Measurements from ENCODE around the gene ACAA1.
A peak's percentile ranks its signal among the peaks of the same experiment; 100 is the strongest.
"Not testable (repeated sequence)": the region's sequence is repeated elsewhere in the genome, so short reads cannot be mapped to it uniquely, and the experiment has no call there.

Gene ACAA1

DNA sequence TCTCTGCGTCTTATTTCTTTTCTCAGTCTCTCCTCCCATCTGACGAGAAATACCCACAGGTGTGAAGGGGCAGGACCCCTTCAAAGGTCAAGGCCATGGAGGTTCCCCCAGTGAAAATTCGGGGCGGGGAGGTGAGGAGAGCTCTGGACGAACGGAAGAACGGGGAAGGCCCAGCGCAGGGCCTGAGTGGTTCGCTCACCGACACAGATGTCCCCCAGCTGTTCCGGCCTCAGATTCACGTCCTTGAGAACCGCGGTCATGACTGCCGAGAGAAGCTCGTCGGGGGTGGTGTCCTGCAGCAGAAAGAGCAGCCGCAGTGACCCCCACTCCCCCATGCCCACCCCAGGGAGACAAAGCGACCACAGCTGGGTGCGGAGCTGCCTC lies 542 bp downstream of the ACAA1 start:
- Histone ChIP-seq H3K79me1 (ENCODE audit: low read length) (peaks cover 10% of the 10 kb centered on the region), H3K27ac (ENCODE audit: low read depth, low read length) (peak overlapping the region; percentile 36), H3K27me3 (ENCODE audit: insufficient read depth, low read length, poor library complexity) (no peaks in the 10 kb centered on the region), H3K4me2 (ENCODE audit: low read length) (peak overlapping the region; percentile 83), H3K36me3 (ENCODE audit: control insufficient read depth, insufficient read depth, low read length) (peaks cover 2% of the 10 kb centered on the region), H2BK5ac (ENCODE audit: low read length) (no peak overlapping the region), H3K4ac (ENCODE audit: low read depth, low read length) (peak overlapping the region; percentile 38), H3K4me1 (ENCODE audit: control insufficient read depth, low read depth, low read length) (peaks cover 8% of the 10 kb centered on the region), H3K4me3 (ENCODE audit: low read length) (peak overlapping the region; percentile 90), H3K23ac (ENCODE audit: low read length) (peak overlapping the region; percentile 36), H2BK15ac (replicated peaks; ENCODE audit: low read depth) (no peak overlapping the region), H3K56ac (ENCODE audit: low read length) (peak overlapping the region; percentile 97), H3K18ac (ENCODE audit: low read length) (peak overlapping the region; percentile 70), H4K8ac (ENCODE audit: low read depth, low read length) (no peak overlapping the region), H3K9ac (ENCODE audit: low read length) (peak overlapping the region; percentile 95), H3K79me2 (ENCODE audit: control insufficient read depth, insufficient read depth, low read length) (peaks cover 7% of the 10 kb centered on the region), H2AK5ac (ENCODE audit: low read length) (no peak overlapping the region), H2BK120ac (ENCODE audit: low read depth, low read length) (no peak overlapping the region), H4K5ac (ENCODE audit: low read length) (no peak overlapping the region)
- WGBS (ENCODE audit: extremely low coverage, insufficient coverage, low lambda C conversion rate), result no CpG with 5 or more reads among the region's 20 CpGs
- DNase-seq, result peak; percentile 54

GRCh38 chr3:38135621-38136277 lies 1.2 kb downstream of the ACAA1 start:
- H2BK15ac ChIP-seq (replicated peaks; ENCODE audit: low read depth); H2BK120ac ChIP-seq (ENCODE audit: low read depth, low read length); H4K5ac ChIP-seq (ENCODE audit: low read length); H3K27me3 ChIP-seq (ENCODE audit: insufficient read depth, low read length, poor library complexity); H3K36me3 ChIP-seq (ENCODE audit: control insufficient read depth, insufficient read depth, low read length); H3K79me1 ChIP-seq (ENCODE audit: low read length); H3K18ac ChIP-seq (ENCODE audit: low read length); H3K4ac ChIP-seq (ENCODE audit: low read depth, low read length); H4K8ac ChIP-seq (ENCODE audit: low read depth, low read length); H3K27ac ChIP-seq (ENCODE audit: low read depth, low read length); H2AK5ac ChIP-seq (ENCODE audit: low read length); H2BK5ac ChIP-seq (ENCODE audit: low read length); H3K23ac ChIP-seq (ENCODE audit: low read length); H3K79me2 ChIP-seq (ENCODE audit: control insufficient read depth, insufficient read depth, low read length); DNase-seq; H3K4me1 ChIP-seq (ENCODE audit: control insufficient read depth, low read depth, low read length): not testable (repeated sequence)
- peak overlapping the region; percentile 90 for H3K4me3 ChIP-seq (ENCODE audit: low read length)
- H3K56ac ChIP-seq (ENCODE audit: low read length), result peak overlapping the region; percentile 97
- peak overlapping the region; percentile 95 for H3K9ac ChIP-seq (ENCODE audit: low read length)
- peak overlapping the region; percentile 83 for H3K4me2 ChIP-seq (ENCODE audit: low read length)
- no CpG with 5 or more reads among the region's 10 CpGs for whole genome bisulfite sequencing (ENCODE audit: extremely low coverage, insufficient coverage, low lambda C conversion rate)

DNA sequence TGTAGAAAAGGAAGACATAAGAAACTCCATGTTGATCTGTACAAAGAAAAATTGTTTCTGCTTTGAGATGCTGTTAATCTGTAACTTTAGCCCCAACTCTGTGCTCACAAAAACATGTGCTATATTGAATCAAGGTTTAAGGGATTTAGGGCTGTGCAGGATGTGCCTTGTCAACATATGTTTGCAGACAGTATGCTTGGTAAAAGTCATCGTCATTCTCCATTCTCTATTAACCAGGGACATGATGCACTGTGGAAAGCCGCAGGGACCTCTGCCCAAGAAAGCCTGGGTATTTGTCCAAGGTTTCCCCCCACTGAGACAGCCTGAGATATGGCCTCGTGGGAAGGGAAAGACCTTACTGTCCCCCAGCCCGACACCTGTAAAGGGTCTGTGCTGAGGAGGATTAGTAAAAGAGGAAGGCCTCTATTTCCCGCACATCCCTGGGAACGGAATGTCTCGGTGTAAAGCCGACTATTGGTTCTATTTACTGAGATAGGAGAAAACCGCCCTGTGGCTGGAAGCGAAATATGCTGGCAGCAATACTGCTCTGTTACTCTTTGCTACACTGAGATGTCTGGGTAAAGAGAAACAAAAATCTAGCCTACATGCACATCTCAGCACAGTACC lies 2.3 kb downstream of the ACAA1 start:
- not testable (repeated sequence) for H3K4me1 ChIP-seq (ENCODE audit: control insufficient read depth, low read depth, low read length); H4K5ac ChIP-seq (ENCODE audit: low read length); H3K18ac ChIP-seq (ENCODE audit: low read length); DNase-seq; H3K27me3 ChIP-seq (ENCODE audit: insufficient read depth, low read length, poor library complexity); H3K4ac ChIP-seq (ENCODE audit: low read depth, low read length); H2AK5ac ChIP-seq (ENCODE audit: low read length); H4K8ac ChIP-seq (ENCODE audit: low read depth, low read length); H3K4me2 ChIP-seq (ENCODE audit: low read length); H3K27ac ChIP-seq (ENCODE audit: low read depth, low read length); H3K9ac ChIP-seq (ENCODE audit: low read length); H2BK5ac ChIP-seq (ENCODE audit: low read length); H3K4me3 ChIP-seq (ENCODE audit: low read length); H2BK120ac ChIP-seq (ENCODE audit: low read depth, low read length); H2BK15ac ChIP-seq (replicated peaks; ENCODE audit: low read depth); H3K56ac ChIP-seq (ENCODE audit: low read length); H3K23ac ChIP-seq (ENCODE audit: low read length); H3K36me3 ChIP-seq (ENCODE audit: control insufficient read depth, insufficient read depth, low read length); H3K79me1 ChIP-seq (ENCODE audit: low read length); H3K79me2 ChIP-seq (ENCODE audit: control insufficient read depth, insufficient read depth, low read length)
- WGBS (ENCODE audit: extremely low coverage, insufficient coverage, low lambda C conversion rate), result no CpG with 5 or more reads among the region's 10 CpGs

- peaks cover 8% of the 10 kb centered on the region for H3K36me3 ChIP-seq (ENCODE audit: control insufficient read depth, insufficient read depth, low read length)
- H3K79me2 ChIP-seq (ENCODE audit: control insufficient read depth, insufficient read depth, low read length), result peaks cover 7% of the 10 kb centered on the region
- peak; percentile 60 for DNase-seq
- no peak overlapping the region for H2BK5ac ChIP-seq (ENCODE audit: low read length)
- WGBS (ENCODE audit: extremely low coverage, insufficient coverage, low lambda C conversion rate), result no CpG with 5 or more reads among the region's 10 CpGs
- H3K23ac ChIP-seq (ENCODE audit: low read length), result no peak overlapping the region
- peak overlapping the region; percentile 44 for H3K56ac ChIP-seq (ENCODE audit: low read length)
- H4K8ac ChIP-seq (ENCODE audit: low read depth, low read length), result no peak overlapping the region
- H3K9ac ChIP-seq (ENCODE audit: low read length), result no peak overlapping the region
- no peak overlapping the region for H4K5ac ChIP-seq (ENCODE audit: low read length)
- H3K4me1 ChIP-seq (ENCODE audit: control insufficient read depth, low read depth, low read length), result peaks cover 6% of the 10 kb centered on the region
- no peak overlapping the region for H3K27ac ChIP-seq (ENCODE audit: low read depth, low read length)
- H2BK120ac ChIP-seq (ENCODE audit: low read depth, low read length), result no peak overlapping the region
- H2AK5ac ChIP-seq (ENCODE audit: low read length), result no peak overlapping the region
- H3K79me1 ChIP-seq (ENCODE audit: low read length), result peaks cover 10% of the 10 kb centered on the region
- H2BK15ac ChIP-seq (replicated peaks; ENCODE audit: low read depth), result no peak overlapping the region
- no peak overlapping the region for H3K18ac ChIP-seq (ENCODE audit: low read length)
- no peak overlapping the region for H3K4me3 ChIP-seq (ENCODE audit: low read length)
- no peak overlapping the region for H3K4me2 ChIP-seq (ENCODE audit: low read length)
- H3K27me3 ChIP-seq (ENCODE audit: insufficient read depth, low read length, poor library complexity), result no peaks in the 10 kb centered on the region
- no peak overlapping the region for H3K4ac ChIP-seq (ENCODE audit: low read depth, low read length)
These were observed 3.1 kb downstream of the ACAA1 start for GRCh38 chr3:38133557-38134405.

- Histone ChIP-seq H2BK120ac (ENCODE audit: low read depth, low read length) (no peak overlapping the region), H3K27ac (ENCODE audit: low read depth, low read length) (no peak overlapping the region), H3K4me2 (ENCODE audit: low read length) (no peak overlapping the region), H3K4me3 (ENCODE audit: low read length) (no peak overlapping the region), H3K79me1 (ENCODE audit: low read length) (peaks cover 10% of the 10 kb centered on the region), H3K79me2 (ENCODE audit: control insufficient read depth, insufficient read depth, low read length) (peaks cover 7% of the 10 kb centered on the region), H4K5ac (ENCODE audit: low read length) (no peak overlapping the region), H3K27me3 (ENCODE audit: insufficient read depth, low read length, poor library complexity) (no peaks in the 10 kb centered on the region), H3K4ac (ENCODE audit: low read depth, low read length) (no peak overlapping the region), H3K36me3 (ENCODE audit: control insufficient read depth, insufficient read depth, low read length) (peaks cover 8% of the 10 kb centered on the region), H3K9ac (ENCODE audit: low read length) (no peak overlapping the region), H2BK15ac (replicated peaks; ENCODE audit: low read depth) (no peak overlapping the region), H3K56ac (ENCODE audit: low read length) (no peak overlapping the region), H3K4me1 (ENCODE audit: control insufficient read depth, low read depth, low read length) (peaks cover 6% of the 10 kb centered on the region), H3K23ac (ENCODE audit: low read length) (no peak overlapping the region), H3K18ac (ENCODE audit: low read length) (no peak overlapping the region), H4K8ac (ENCODE audit: low read depth, low read length) (no peak overlapping the region), H2AK5ac (ENCODE audit: low read length) (no peak overlapping the region), H2BK5ac (ENCODE audit: low read length) (no peak overlapping the region)
- WGBS (ENCODE audit: extremely low coverage, insufficient coverage, low lambda C conversion rate), result no CpG with 5 or more reads among the region's 3 CpGs
- DNase-seq, result no peak
These were observed 3.7 kb downstream of the ACAA1 start for GRCh38 chr3:38133209-38133556.
